ENCODE measurements around the gene SLC25A40. TPM values are rescaled to one million over a fixed set of nuclear protein-coding genes. Genes with fewer than 3 reads are reported as not detected.
A peak's percentile ranks its signal among the peaks of the same experiment; 100 is the strongest.
"Not testable (repeated sequence)": the region's sequence is repeated elsewhere in the genome, so short reads cannot be mapped to it uniquely, and the experiment has no call there.

SLC25A40 gene, protein sequence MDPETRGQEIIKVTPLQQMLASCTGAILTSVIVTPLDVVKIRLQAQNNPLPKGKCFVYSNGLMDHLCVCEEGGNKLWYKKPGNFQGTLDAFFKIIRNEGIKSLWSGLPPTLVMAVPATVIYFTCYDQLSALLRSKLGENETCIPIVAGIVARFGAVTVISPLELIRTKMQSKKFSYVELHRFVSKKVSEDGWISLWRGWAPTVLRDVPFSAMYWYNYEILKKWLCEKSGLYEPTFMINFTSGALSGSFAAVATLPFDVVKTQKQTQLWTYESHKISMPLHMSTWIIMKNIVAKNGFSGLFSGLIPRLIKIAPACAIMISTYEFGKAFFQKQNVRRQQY
- total RNA-seq = 41.9 and 51.4 TPM in 2 replicates

DNA sequence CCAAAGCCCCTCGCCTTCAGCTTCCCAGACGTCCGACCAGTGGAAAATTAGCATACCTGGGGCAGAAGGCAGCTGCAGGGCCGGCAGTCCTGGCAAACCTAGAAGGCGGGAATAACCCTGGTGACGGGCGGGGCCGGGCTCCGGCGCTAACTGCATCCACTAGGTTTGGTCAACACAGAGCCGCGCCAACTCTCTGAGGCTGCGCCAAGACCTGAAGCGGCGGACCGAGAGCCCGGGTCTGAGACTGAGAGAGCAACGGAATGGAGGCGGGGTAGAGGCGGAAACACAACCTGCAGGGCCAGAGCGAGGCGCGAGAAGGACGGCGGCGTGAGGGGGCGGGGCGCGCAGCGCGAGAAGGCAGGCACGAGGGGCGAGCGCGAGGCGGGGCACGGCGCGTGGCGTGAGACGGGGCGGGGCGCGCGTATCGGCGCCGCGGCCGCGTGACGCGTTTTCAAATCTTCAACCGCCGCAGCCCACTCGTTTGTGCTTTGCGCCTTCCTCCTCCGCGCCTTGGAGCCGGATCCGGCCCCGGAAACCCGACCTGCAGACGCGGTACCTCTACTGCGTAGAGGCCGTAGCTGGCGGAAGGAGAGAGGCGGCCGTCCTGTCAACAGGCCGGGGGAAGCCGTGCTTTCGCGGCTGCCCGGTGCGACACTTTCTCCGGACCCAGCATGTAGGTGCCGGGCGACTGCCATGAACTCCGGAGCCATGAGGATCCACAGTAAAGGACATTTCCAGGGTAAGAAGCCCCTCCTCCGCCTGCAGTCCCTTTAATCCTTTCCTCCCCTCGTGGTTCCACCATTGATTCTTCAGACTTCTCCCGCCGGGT, at the start of gene SLC25A40, which contains the start of gene DBF4:
TSS of gene SLC25A40 (minus strand) at position 321 of the 829 bp plus-strand sequence. CDS start 17,633 bp downstream, outside the sequence.
TSS of gene DBF4 (plus strand) at position 454 of the 829 bp plus-strand sequence. CDS start at position 694, 240 bp downstream.
- intact Hi-C loops (cut with micrococcal nuclease) = loop anchor here (1.0 to 10.0 kb wide), 8 partner anchors 11 to 1126 kb away; partner anchors contain the start of genes ADAM22, CROT, DMTF1 and ELAPOR2
- Mint-ChIP-seq H3K36me3 (ENCODE audit: low read depth) (peaks cover 46% of the 10 kb centered on the region), H3K27me3 (ENCODE audit: insufficient read depth) (no peaks in the 10 kb centered on the region), H3K27ac (peak within 1 kb of the TSS; percentile 98), H3K4me1 (ENCODE audit: low read depth) (peaks cover 54% of the 10 kb centered on the region), H3K4me3 (peak within 1 kb of the TSS; percentile 80), H3K9me3 (peaks cover 15% of the 10 kb centered on the region)
- DNase-seq (ENCODE audit: low spot score) = peak; percentile 95

DNA sequence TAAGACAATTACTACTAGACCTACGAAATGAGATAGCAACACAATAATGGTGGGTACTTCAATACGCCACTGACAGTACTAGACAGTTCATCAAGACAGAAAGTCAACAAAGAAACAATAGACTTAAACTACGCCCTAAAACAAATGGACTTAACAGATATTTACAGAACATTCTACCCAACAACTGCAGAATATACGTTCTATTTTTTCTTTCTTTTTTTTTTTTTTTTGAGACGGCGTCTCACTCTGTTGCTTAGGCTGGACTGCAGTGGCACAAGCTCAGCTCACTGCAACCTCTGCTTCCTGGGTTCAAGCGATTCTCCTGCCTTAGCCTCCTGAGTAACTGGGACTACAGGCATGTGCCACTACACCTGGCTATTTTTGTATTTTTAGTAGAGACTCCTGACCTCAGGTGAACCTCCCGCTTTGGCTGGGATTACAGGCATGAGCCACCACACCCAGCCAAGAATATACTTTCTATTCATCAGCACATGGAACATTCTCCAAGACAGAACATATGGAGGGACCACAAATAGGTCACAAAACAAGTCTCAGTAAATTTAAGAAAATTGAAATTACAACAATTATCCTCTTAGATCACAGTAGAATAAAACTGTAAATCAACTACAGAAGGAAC, 46.7 kb upstream of the SLC25A40 start:
- intact Hi-C loops (cut with micrococcal nuclease); DNase-seq (ENCODE audit: low spot score); H3K4me3 Mint-ChIP-seq; H3K9me3 Mint-ChIP-seq; H3K36me3 Mint-ChIP-seq (ENCODE audit: low read depth); H3K27ac Mint-ChIP-seq; H3K4me1 Mint-ChIP-seq (ENCODE audit: low read depth): not testable (repeated sequence)
- peaks cover 18% of the 10 kb centered on the region for H3K27me3 Mint-ChIP-seq (ENCODE audit: insufficient read depth)

DNA sequence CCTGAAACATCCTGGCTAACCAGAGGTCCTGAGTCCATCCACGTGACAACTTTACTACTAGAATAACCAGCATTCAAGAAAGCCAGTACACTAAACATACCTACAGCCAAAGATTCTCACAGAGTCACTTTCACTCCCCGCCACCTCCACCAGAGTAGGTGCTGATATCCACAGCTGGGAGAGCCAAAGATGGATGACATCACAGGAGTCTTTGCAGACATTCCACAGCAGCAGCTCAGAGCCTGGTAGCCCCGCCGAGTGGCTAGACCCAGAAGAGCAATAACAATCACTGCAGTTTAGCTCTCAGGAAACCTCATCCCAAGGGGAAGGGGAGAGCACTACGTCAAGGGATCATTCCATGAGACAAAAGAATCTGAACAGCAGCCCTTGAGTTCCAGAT, 44.4 kb upstream of the SLC25A40 start:
- Mint-ChIP-seq H3K4me1 (ENCODE audit: low read depth) (no peaks in the 10 kb centered on the region), H3K27ac (no peak overlapping the region), H3K4me3 (no peak overlapping the region), H3K27me3 (ENCODE audit: insufficient read depth) (peaks cover 28% of the 10 kb centered on the region), H3K9me3 (no peaks in the 10 kb centered on the region), H3K36me3 (ENCODE audit: low read depth) (no peaks in the 10 kb centered on the region)
- intact Hi-C loops (cut with micrococcal nuclease) = no loop called here
- no peak for DNase-seq (ENCODE audit: low spot score)

DNA sequence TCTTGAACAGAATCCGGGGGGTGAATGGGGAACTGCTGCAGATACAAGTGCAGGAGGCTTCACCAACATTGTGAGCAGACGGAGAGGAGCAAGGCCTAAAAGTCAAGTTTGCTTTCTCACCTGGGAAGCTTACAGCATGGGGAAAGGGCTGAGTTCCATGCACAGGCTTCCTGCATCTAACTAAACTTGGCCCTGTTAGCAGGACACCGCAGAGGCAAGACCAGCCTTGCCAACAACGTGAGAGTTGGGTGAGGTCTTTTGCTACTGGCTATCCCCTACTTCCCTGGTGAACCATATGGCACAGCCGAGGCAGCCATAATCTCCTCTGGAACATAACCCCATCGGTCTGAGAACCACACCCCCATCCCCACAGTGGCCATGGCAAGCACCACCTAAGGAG, 43.7 kb upstream of the SLC25A40 start:
- Mint-ChIP-seq H3K9me3 (no peaks in the 10 kb centered on the region), H3K27ac (peak overlapping the region; percentile 40), H3K4me3 (no peak overlapping the region), H3K36me3 (ENCODE audit: low read depth) (no peaks in the 10 kb centered on the region), H3K27me3 (ENCODE audit: insufficient read depth) (peaks cover 28% of the 10 kb centered on the region), H3K4me1 (ENCODE audit: low read depth) (no peaks in the 10 kb centered on the region)
- DNase-seq (ENCODE audit: low spot score) = no peak
- intact Hi-C loops (cut with micrococcal nuclease) = no loop called here

DNA sequence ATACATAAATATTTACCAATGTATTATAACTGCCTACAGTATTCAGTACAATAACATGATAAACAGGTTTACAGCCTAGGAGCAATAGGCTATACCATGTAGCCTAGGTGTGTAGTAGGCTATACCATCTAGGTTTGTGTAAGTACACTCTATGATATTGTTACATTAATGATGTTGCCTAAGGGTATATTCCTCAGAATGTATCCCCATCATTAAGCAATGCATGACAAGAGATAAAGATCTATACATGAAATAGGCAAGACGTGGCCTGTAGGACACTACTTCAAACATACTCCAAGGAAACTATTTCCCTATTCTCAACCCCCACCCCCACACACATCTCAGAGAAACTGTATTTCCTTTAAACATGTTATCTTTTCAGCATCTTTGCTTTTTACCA, 42.6 kb upstream of the SLC25A40 start:
- Mint-ChIP-seq H3K4me1 (ENCODE audit: low read depth) (no peaks in the 10 kb centered on the region), H3K4me3 (no peak overlapping the region), H3K36me3 (ENCODE audit: low read depth) (no peaks in the 10 kb centered on the region), H3K27ac (no peak overlapping the region), H3K27me3 (ENCODE audit: insufficient read depth) (peaks cover 28% of the 10 kb centered on the region), H3K9me3 (no peaks in the 10 kb centered on the region)
- intact Hi-C loops (cut with micrococcal nuclease) = no loop called here
- no peak for DNase-seq (ENCODE audit: low spot score)

DNA sequence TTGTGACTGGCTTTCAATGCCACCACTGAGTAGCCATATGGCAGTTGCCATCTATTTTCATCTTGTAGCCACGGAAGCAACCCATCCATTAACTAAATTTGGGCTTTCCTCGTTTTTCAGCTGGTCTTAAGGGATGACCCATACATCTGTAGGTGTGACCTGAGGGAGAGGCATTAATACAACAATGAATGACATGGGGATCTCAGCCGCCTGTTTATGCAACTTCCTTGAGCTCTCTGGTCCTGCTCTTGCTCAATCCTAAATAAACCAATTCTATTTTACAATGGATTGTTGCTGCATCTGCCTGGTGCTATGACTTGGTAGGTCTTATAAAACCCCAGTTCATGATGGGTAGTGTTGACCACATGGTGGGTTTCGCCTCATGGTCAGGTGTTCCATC, 36.0 kb upstream of the SLC25A40 start:
- no peak for DNase-seq (ENCODE audit: low spot score)
- H3K27me3 Mint-ChIP-seq (ENCODE audit: insufficient read depth) = peaks cover 10% of the 10 kb centered on the region
- no peaks in the 10 kb centered on the region for H3K9me3 Mint-ChIP-seq
- no peak overlapping the region for H3K27ac Mint-ChIP-seq
- intact Hi-C loops (cut with micrococcal nuclease) = no loop called here
- H3K36me3 Mint-ChIP-seq (ENCODE audit: low read depth) = peaks cover 10% of the 10 kb centered on the region
- H3K4me1 Mint-ChIP-seq (ENCODE audit: low read depth) = no peaks in the 10 kb centered on the region
- no peak overlapping the region for H3K4me3 Mint-ChIP-seq

DNA sequence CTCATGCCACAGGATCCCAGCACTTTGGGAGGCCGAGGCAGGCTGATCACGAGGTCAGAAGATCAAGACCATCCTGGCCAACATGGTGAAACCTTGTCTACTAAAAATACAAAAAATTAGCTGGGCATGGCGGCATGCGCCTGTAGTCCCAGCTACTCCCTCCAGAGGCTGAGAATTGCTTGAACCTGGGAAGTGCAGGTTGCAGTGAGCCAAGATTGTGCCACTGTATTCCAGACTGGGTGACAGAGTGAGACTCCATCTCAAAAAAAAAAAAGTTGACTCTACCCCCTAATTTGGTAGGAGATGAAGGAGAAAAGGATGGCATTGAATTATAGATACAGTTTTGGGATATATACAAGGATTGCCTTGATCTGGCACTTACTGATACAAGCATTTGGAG, 32.7 kb upstream of the SLC25A40 start:
- H3K27ac Mint-ChIP-seq; intact Hi-C loops (cut with micrococcal nuclease); H3K9me3 Mint-ChIP-seq; H3K4me3 Mint-ChIP-seq; DNase-seq (ENCODE audit: low spot score); H3K4me1 Mint-ChIP-seq (ENCODE audit: low read depth); H3K27me3 Mint-ChIP-seq (ENCODE audit: insufficient read depth): not testable (repeated sequence)
- peaks cover 20% of the 10 kb centered on the region for H3K36me3 Mint-ChIP-seq (ENCODE audit: low read depth)

DNA sequence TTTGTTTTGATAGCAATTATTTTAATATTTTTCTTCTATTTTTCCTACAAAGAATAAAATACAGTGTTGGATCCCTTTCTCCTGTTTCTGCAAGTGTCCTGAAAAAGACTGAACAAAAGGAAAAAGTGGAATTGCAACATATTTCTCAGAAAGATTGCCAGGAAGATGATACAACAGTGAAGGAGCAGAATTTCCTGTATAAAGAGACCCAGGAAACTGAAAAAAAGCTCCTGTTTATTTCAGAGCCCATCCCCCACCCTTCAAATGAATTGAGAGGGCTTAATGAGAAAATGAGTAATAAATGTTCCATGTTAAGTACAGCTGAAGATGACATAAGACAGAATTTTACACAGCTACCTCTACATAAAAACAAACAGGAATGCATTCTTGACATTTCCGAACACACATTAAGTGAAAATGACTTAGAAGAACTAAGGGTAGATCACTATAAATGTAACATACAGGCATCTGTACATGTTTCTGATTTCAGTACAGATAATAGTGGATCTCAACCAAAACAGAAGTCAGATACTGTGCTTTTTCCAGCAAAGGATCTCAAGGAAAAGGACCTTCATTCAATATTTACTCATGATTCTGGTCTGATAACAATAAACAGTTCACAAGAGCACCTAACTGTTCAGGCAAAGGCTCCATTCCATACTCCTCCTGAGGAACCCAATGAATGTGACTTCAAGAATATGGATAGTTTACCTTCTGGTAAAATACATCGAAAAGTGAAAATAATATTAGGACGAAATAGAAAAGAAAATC, 31.2 kb upstream of the SLC25A40 start:
- H3K9me3 Mint-ChIP-seq; H3K27me3 Mint-ChIP-seq (ENCODE audit: insufficient read depth); intact Hi-C loops (cut with micrococcal nuclease); H3K4me1 Mint-ChIP-seq (ENCODE audit: low read depth); H3K27ac Mint-ChIP-seq; DNase-seq (ENCODE audit: low spot score); H3K4me3 Mint-ChIP-seq: not testable (repeated sequence)
- H3K36me3 Mint-ChIP-seq (ENCODE audit: low read depth) = peaks cover 21% of the 10 kb centered on the region

DNA sequence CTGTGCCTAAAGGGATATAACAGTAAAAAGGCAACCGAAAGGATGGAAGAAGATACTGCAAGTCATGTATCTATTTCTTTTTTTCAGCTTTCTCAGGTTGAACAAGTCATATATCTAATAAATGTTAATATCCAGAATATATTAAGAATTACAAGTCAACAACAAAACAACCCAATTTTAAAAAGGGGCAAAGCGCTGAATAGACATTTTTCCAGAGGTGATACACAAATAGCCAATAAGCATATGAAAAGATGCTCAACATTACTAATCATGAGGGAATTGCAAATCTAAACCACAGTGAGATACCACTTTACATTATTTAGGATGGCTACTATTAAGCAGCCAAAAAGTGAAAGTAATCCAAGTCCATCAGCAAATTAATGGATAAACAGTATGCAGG, 23.1 kb upstream of the SLC25A40 start:
- H3K9me3 Mint-ChIP-seq = no peaks in the 10 kb centered on the region
- no peak overlapping the region for H3K27ac Mint-ChIP-seq
- intact Hi-C loops (cut with micrococcal nuclease) = loop anchor here (5.0 kb wide), 1 partner anchor 52 kb away; no protein-coding TSS in a partner anchor
- peaks cover 12% of the 10 kb centered on the region for H3K4me1 Mint-ChIP-seq (ENCODE audit: low read depth)
- no peak for DNase-seq (ENCODE audit: low spot score)
- H3K27me3 Mint-ChIP-seq (ENCODE audit: insufficient read depth) = no peaks in the 10 kb centered on the region
- H3K4me3 Mint-ChIP-seq = no peak overlapping the region
- peaks cover 43% of the 10 kb centered on the region for H3K36me3 Mint-ChIP-seq (ENCODE audit: low read depth)

DNA sequence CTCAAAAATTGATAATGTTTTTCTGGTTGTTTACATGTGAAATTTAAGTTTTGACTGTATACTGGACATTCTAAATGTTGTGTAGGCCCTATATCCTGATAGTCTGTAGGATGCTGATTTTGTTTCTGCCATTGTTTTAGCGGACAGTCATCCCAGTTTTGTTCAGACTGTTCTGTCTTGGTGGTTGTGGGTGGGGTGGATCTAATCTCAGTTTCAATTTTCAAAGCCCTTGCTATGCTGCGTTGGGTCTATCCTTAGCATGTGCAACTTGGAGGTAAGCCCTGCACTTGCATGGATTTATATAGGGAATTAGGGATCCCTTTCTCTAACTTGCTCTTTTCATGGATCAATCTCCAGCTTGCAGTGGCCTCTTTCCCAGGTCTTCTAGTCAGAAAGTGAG, 19.2 kb upstream of the SLC25A40 start:
- Mint-ChIP-seq H3K4me3 (no peak overlapping the region), H3K36me3 (ENCODE audit: low read depth) (peaks cover 44% of the 10 kb centered on the region), H3K27me3 (ENCODE audit: insufficient read depth) (no peaks in the 10 kb centered on the region), H3K9me3 (no peaks in the 10 kb centered on the region), H3K27ac (no peak overlapping the region), H3K4me1 (ENCODE audit: low read depth) (peaks cover 24% of the 10 kb centered on the region)
- no peak for DNase-seq (ENCODE audit: low spot score)
- intact Hi-C loops (cut with micrococcal nuclease) = loop anchor here (5.0 kb wide), 1 partner anchor 48 kb away; no protein-coding TSS in a partner anchor

DNA sequence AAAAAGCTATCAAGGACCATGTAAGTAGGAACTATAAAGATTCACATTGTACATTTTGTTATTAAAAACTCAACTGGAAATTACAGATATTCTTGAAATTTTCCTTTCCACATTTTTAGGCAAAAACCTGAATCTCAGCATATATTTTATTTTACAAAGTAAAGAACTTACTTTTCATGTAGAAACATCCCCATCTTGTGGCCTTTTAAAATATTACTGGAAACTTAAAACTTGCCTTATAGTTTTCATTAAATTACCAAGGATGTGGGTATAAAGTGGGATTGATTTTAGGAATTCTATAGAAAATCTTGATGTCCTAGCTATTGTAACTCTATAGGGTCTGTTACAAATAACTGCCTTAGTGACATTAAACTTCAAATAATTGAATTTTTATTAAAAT, 10.7 kb upstream of the SLC25A40 start:
- intact Hi-C loops (cut with micrococcal nuclease) = loop anchor here (1.0 kb wide), 3 partner anchors 11 to 381 kb away; partner anchors contain the start of genes DBF4 and SLC25A40
- peaks cover 42% of the 10 kb centered on the region for H3K36me3 Mint-ChIP-seq (ENCODE audit: low read depth)

DNA sequence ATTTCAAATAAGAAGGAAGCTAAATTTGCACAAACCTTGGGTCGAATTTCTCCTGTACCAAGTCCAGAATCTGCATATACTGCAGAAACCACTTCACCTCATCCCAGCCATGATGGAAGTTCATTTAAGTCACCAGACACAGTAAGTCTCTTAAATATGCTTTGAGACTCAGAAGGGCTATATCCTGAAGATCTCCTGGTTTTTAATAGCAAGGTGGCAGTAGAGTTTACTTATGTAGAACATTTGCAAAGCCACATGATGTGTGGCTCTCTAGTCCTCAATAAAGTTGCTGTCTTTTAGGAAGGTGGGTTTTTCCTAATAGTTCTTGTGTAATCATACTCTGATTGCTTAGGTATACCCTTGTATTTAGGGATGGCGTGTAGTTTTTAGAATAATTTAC, 8.9 kb upstream of the SLC25A40 start:
- Mint-ChIP-seq H3K36me3 (ENCODE audit: low read depth) (peaks cover 48% of the 10 kb centered on the region), H3K4me3 (no peak overlapping the region), H3K27me3 (ENCODE audit: insufficient read depth) (no peaks in the 10 kb centered on the region), H3K9me3 (no peaks in the 10 kb centered on the region), H3K27ac (no peak overlapping the region), H3K4me1 (ENCODE audit: low read depth) (peaks cover 37% of the 10 kb centered on the region)
- DNase-seq (ENCODE audit: low spot score) = no peak
- intact Hi-C loops (cut with micrococcal nuclease) = no loop called here

More for the DNA sequence above, 10.7 kb upstream of the SLC25A40 start:
- no peaks in the 10 kb centered on the region for H3K27me3 Mint-ChIP-seq (ENCODE audit: insufficient read depth)
- peaks cover 24% of the 10 kb centered on the region for H3K4me1 Mint-ChIP-seq (ENCODE audit: low read depth)
- H3K9me3 Mint-ChIP-seq = no peaks in the 10 kb centered on the region
- H3K27ac Mint-ChIP-seq = no peak overlapping the region
- no peak overlapping the region for H3K4me3 Mint-ChIP-seq
- no peak for DNase-seq (ENCODE audit: low spot score)

All from activated T-helper 1 cell treated with anti-CD3 and anti-CD28 coated beads, Interleukin-12 subunit alpha, Interleukin-12 subunit beta, Interleukin-2, Interleukin-4 antibody, amounts not matched to agents 30 ng/mL and 10 ng/mL and 1 ng/mL, durations not matched to agents 14 hours and 24 hours and 36 hours (primary cell).